Panc1 (cell line): ENCODE data around the gene SRGAP3.

Experiments used
- POLR2AphosphoS5 ChIP-seq: IDR thresholded peaks from 2 replicates; pipeline ENCODE4 v1.6.1; 2012; ENCODE audit warnings: mild to moderate bottlenecking, low read depth, low read length, moderate library complexity
- SIN3A ChIP-seq: IDR thresholded peaks from 2 replicates; pipeline ENCODE4 v1.6.1; 2012; ENCODE audit warnings: low read depth, mild to moderate bottlenecking, low read length, moderate library complexity, borderline replicate concordance; ENCODE audit not compliant: insufficient read depth
- TCF7L2 ChIP-seq: IDR thresholded peaks from 2 replicates; pipeline ENCODE4 v1.6.1; 2011; ENCODE audit warnings: mild to moderate bottlenecking, low read depth, low read length, inconsistent platforms
- TF ChIP-seq, protein P1 (sequence below): fragments of 450-650 bp; IDR thresholded peaks from 2 replicates; pipeline ENCODE4 v1.5.1; 2017; ENCODE audit warnings: mild to moderate bottlenecking
- TF ChIP-seq, protein P2 (sequence below), 2 experiments: IDR thresholded peaks; 2 replicates each; pipeline ENCODE4 v1.6.1; 2011 to 2012; ENCODE audit warnings: low read depth in 2 of 2, control low read depth in 1 of 2, low read length in 1 of 2, mild to moderate bottlenecking in 1 of 2, moderate library complexity in 1 of 2; ENCODE audit not compliant: insufficient read depth in 1 of 2

DNA sequence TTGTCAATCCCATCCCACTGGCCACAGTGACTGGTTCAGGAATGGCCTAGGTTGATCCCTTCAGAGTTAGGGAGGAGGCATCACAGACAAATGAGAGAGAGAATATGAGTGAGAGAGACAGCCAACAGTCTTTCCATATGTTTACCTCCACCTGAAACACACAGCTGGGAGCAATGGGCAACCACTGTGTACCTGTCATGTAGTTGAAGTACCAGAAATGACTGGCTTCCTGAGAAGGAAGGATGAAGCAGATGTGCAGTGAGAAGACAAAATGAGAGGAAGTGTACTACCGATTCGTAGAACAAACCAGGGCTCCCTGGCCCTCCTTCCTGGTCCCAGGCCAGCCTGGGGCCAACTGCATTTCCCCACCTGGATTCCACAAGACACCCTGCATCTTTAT is 27.4 kb downstream of the SRGAP3 start:
- TF ChIP-seq, protein P1, sequence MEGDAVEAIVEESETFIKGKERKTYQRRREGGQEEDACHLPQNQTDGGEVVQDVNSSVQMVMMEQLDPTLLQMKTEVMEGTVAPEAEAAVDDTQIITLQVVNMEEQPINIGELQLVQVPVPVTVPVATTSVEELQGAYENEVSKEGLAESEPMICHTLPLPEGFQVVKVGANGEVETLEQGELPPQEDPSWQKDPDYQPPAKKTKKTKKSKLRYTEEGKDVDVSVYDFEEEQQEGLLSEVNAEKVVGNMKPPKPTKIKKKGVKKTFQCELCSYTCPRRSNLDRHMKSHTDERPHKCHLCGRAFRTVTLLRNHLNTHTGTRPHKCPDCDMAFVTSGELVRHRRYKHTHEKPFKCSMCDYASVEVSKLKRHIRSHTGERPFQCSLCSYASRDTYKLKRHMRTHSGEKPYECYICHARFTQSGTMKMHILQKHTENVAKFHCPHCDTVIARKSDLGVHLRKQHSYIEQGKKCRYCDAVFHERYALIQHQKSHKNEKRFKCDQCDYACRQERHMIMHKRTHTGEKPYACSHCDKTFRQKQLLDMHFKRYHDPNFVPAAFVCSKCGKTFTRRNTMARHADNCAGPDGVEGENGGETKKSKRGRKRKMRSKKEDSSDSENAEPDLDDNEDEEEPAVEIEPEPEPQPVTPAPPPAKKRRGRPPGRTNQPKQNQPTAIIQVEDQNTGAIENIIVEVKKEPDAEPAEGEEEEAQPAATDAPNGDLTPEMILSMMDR, result no peak
- TF ChIP-seq POLR2AphosphoS5, result no peak
- TF ChIP-seq, protein P2, sequence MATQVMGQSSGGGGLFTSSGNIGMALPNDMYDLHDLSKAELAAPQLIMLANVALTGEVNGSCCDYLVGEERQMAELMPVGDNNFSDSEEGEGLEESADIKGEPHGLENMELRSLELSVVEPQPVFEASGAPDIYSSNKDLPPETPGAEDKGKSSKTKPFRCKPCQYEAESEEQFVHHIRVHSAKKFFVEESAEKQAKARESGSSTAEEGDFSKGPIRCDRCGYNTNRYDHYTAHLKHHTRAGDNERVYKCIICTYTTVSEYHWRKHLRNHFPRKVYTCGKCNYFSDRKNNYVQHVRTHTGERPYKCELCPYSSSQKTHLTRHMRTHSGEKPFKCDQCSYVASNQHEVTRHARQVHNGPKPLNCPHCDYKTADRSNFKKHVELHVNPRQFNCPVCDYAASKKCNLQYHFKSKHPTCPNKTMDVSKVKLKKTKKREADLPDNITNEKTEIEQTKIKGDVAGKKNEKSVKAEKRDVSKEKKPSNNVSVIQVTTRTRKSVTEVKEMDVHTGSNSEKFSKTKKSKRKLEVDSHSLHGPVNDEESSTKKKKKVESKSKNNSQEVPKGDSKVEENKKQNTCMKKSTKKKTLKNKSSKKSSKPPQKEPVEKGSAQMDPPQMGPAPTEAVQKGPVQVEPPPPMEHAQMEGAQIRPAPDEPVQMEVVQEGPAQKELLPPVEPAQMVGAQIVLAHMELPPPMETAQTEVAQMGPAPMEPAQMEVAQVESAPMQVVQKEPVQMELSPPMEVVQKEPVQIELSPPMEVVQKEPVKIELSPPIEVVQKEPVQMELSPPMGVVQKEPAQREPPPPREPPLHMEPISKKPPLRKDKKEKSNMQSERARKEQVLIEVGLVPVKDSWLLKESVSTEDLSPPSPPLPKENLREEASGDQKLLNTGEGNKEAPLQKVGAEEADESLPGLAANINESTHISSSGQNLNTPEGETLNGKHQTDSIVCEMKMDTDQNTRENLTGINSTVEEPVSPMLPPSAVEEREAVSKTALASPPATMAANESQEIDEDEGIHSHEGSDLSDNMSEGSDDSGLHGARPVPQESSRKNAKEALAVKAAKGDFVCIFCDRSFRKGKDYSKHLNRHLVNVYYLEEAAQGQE (IDR thresholded peaks at IDR 0.05; ENCODE audit: insufficient read depth in 1 of 2, low read depth in 2 of 2, low read length in 1 of 2), result no peak
- no peak for TF ChIP-seq TCF7L2
- TF ChIP-seq SIN3A, result no peak
